ENCODE measurements around the gene KRT6B.

GRCh38 chr12:52473768-52474167 lies 21.8 kb upstream of the KRT6B start, which contains the start of gene KRT6C:
- TF ChIP-seq, protein P1, sequence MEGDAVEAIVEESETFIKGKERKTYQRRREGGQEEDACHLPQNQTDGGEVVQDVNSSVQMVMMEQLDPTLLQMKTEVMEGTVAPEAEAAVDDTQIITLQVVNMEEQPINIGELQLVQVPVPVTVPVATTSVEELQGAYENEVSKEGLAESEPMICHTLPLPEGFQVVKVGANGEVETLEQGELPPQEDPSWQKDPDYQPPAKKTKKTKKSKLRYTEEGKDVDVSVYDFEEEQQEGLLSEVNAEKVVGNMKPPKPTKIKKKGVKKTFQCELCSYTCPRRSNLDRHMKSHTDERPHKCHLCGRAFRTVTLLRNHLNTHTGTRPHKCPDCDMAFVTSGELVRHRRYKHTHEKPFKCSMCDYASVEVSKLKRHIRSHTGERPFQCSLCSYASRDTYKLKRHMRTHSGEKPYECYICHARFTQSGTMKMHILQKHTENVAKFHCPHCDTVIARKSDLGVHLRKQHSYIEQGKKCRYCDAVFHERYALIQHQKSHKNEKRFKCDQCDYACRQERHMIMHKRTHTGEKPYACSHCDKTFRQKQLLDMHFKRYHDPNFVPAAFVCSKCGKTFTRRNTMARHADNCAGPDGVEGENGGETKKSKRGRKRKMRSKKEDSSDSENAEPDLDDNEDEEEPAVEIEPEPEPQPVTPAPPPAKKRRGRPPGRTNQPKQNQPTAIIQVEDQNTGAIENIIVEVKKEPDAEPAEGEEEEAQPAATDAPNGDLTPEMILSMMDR (optimal IDR thresholded peaks at IDR 0.05 in 1 of 3, IDR thresholded peaks at IDR 0.05 in 1 of 3, conservative IDR thresholded peaks at IDR 0.05 in 1 of 3; ENCODE audit: extremely low read depth in 1 of 3, insufficient read depth in 2 of 3, low read length in 3 of 3), result no peak
- TF ChIP-seq EZH2 (IDR thresholded peaks at IDR 0.05; ENCODE audit: low read length), result no peak

Data from keratinocyte (primary cell).